ENCODE data around the gene SCLT1.
"Not testable (repeated sequence)": the region's sequence is repeated elsewhere in the genome, so short reads cannot be mapped to it uniquely, and the experiment has no call there.

The SCLT1 gene

GRCh38 chr4:129069537-129069936, 23.8 kb downstream of the SCLT1 start:
- not testable (repeated sequence) for DNase-seq

GRCh38 chr4:129064717-129065116, 28.6 kb downstream of the SCLT1 start:
- DNase-seq: no peak

- no peak for DNase-seq
Measured at GRCh38 chr4:129063640-129064039, 29.7 kb downstream of the SCLT1 start.

- no peak for DNase-seq
Measured at GRCh38 chr4:129062580-129062979, 30.8 kb downstream of the SCLT1 start.

- DNase-seq: no peak
Measured at GRCh38 chr4:129059028-129059427, 34.3 kb downstream of the SCLT1 start.

GRCh38 chr4:129046055-129046959, 47.0 kb downstream of the SCLT1 start:
- DNase-seq: no peak

- peak; percentile 25 for DNase-seq
Measured at GRCh38 chr4:129043523-129043922, 49.8 kb downstream of the SCLT1 start.

GRCh38 chr4:129040471-129040870, 52.9 kb downstream of the SCLT1 start:
- no peak for DNase-seq

- no peak for DNase-seq
Measured at GRCh38 chr4:129037093-129037492, 56.2 kb downstream of the SCLT1 start.

GRCh38 chr4:129014566-129015509, 78.5 kb downstream of the SCLT1 start:
- DNase-seq: no peak

- no peak for DNase-seq
Measured at GRCh38 chr4:129008096-129008495, 85.2 kb downstream of the SCLT1 start.

GRCh38 chr4:128986908-128987307, 106.4 kb downstream of the SCLT1 start:
- no peak for DNase-seq

- DNase-seq: no peak
Measured at GRCh38 chr4:128986019-128986418, 107.3 kb downstream of the SCLT1 start.

- DNase-seq: no peak
Measured at GRCh38 chr4:128983771-128984485, 109.4 kb downstream of the SCLT1 start.

- no peak for DNase-seq
Measured at GRCh38 chr4:128981377-128981776, 112.0 kb downstream of the SCLT1 start.

GRCh38 chr4:128980816-128981326, 112.5 kb downstream of the SCLT1 start:
- DNase-seq: no peak

GRCh38 chr4:128979934-128980333, 113.4 kb downstream of the SCLT1 start:
- no peak for DNase-seq

- DNase-seq: no peak
Measured at GRCh38 chr4:128978985-128979384, 114.4 kb downstream of the SCLT1 start.

GRCh38 chr4:128974136-128974581, 119.2 kb downstream of the SCLT1 start:
- no peak for DNase-seq

- no peak for DNase-seq
Measured at GRCh38 chr4:128973384-128973783, 120.0 kb downstream of the SCLT1 start.

GRCh38 chr4:128961405-128961804, 131.9 kb downstream of the SCLT1 start:
- DNase-seq: no peak

GRCh38 chr4:128958194-128958593, 135.1 kb downstream of the SCLT1 start:
- DNase-seq: peak; percentile 78

- DNase-seq: no peak
Measured at GRCh38 chr4:128957459-128957858, 135.9 kb downstream of the SCLT1 start.
